ENCODE data around the gene CKAP5. TPM values are rescaled to one million over a fixed set of nuclear protein-coding genes. Genes with fewer than 3 reads are reported as not detected.
"Not testable (repeated sequence)": the region's sequence is repeated elsewhere in the genome, so short reads cannot be mapped to it uniquely, and the experiment has no call there.

Gene CKAP5
- total RNA-seq, 1 donor from 2014 or later = 73.4 TPM

- DNase-seq = no peak
These were observed 4.8 kb upstream of the CKAP5 start for GRCh38 chr11:46850829-46851380.

GRCh38 chr11:46849631-46850030 lies 3.6 kb upstream of the CKAP5 start:
- no peak for DNase-seq

GRCh38 chr11:46846510-46846830 lies 390 bp upstream of the CKAP5 start:
- no peak for DNase-seq

- no peak for DNase-seq
These were observed 690 bp downstream of the CKAP5 start for GRCh38 chr11:46845440-46845739.

- DNase-seq = no peak
These were observed 6.0 kb downstream of the CKAP5 start for GRCh38 chr11:46840116-46840515.

GRCh38 chr11:46838501-46838900 lies 7.6 kb downstream of the CKAP5 start:
- DNase-seq = no peak

GRCh38 chr11:46837860-46838259 lies 8.2 kb downstream of the CKAP5 start:
- no peak for DNase-seq

- DNase-seq = no peak
These were observed 9.2 kb downstream of the CKAP5 start for GRCh38 chr11:46836870-46837269.

GRCh38 chr11:46836431-46836830 lies 9.6 kb downstream of the CKAP5 start:
- no peak for DNase-seq

- no peak for DNase-seq
These were observed 10.2 kb downstream of the CKAP5 start for GRCh38 chr11:46835897-46836296.

- no peak for DNase-seq
These were observed 11.3 kb downstream of the CKAP5 start for GRCh38 chr11:46834821-46835220.

GRCh38 chr11:46832511-46833214 lies 13.4 kb downstream of the CKAP5 start:
- no peak for DNase-seq

- no peak for DNase-seq
These were observed 18.1 kb downstream of the CKAP5 start for GRCh38 chr11:46827995-46828394.

GRCh38 chr11:46826310-46827044 lies 19.6 kb downstream of the CKAP5 start:
- peak; percentile 37 for DNase-seq

GRCh38 chr11:46808799-46809431 lies 37.2 kb downstream of the CKAP5 start:
- DNase-seq = peak; percentile 2

GRCh38 chr11:46801694-46802470 lies 44.2 kb downstream of the CKAP5 start:
- no peak for DNase-seq

- no peak for DNase-seq
These were observed 45.9 kb downstream of the CKAP5 start for GRCh38 chr11:46800177-46800576.

- not testable (repeated sequence) for DNase-seq
These were observed 46.4 kb downstream of the CKAP5 start for GRCh38 chr11:46799725-46800124.

GRCh38 chr11:46778416-46778815 lies 67.7 kb downstream of the CKAP5 start:
- DNase-seq = no peak

GRCh38 chr11:46776878-46777277 lies 69.2 kb downstream of the CKAP5 start:
- DNase-seq = no peak

- no peak for DNase-seq
These were observed 76.4 kb downstream of the CKAP5 start for GRCh38 chr11:46769636-46770221.

GRCh38 chr11:46766656-46767055 lies 79.4 kb downstream of the CKAP5 start:
- no peak for DNase-seq

Data from skin of body (tissue), 2 donors.